CD4-positive, alpha-beta T cell (primary cell): ENCODE measurements around the gene SLC2A13. TPM values are rescaled to one million over a fixed set of nuclear protein-coding genes. Genes with fewer than 3 reads are reported as not detected.

Experiments used
- ATAC-seq: fragments of 200-7000 bp; cut with Tn5 transposase; one replicate; pipeline ENCODE4 v1.10.0; 2022; ENCODE audit warnings: mild to moderate bottlenecking; ENCODE audit not compliant: poor library complexity
- CTCF ChIA-PET: fragments of 350-600 bp; sonication (Branson Sonifier 250); formaldehyde crosslinking; loops from one replicate; lab custom pipeline; 2021; ENCODE audit warnings: antibody characterized with exemption, inconsistent platforms; lab: Charles Lee
- POLR2A ChIA-PET: fragments of 350-600 bp; sonication (Branson Sonifier 250); formaldehyde crosslinking; loops from one replicate; lab custom pipeline; 2021; ENCODE audit warnings: antibody characterized with exemption, inconsistent platforms; lab: Charles Lee
- DNase-seq, 14 experiments: peaks; one replicate each; pipeline ENCODE4 v3.0.0-alpha.2; 2013 to 2020; ENCODE audit warnings: mixed read lengths in 2 of 14
- H3K27ac ChIP-seq, 2 donors: one replicate each; pipeline versions ENCODE4 v1.5.1 to v1.7.0; 2013; ENCODE audit warnings: low read length in 2 of 2, low read depth in 1 of 2, mild to moderate bottlenecking in 1 of 2
- H3K27me3 ChIP-seq, 2 experiments: 1 replicate in 1 of 2; 2 replicates in 1 of 2; pipeline versions ENCODE4 v1.6.1 to v1.7.0; 2013; ENCODE audit warnings: low read length in 2 of 2, control low read depth in 1 of 2, mild to moderate bottlenecking in 1 of 2, moderate library complexity in 1 of 2; ENCODE audit not compliant: insufficient read depth in 2 of 2, control insufficient read depth in 1 of 2
- H3K36me3 ChIP-seq: one replicate; pipeline ENCODE4 v1.6.1; 2013; ENCODE audit warnings: low read length, control low read depth; ENCODE audit not compliant: insufficient read depth
- H3K4me1 ChIP-seq: one replicate; pipeline ENCODE4 v1.6.1; 2013; ENCODE audit warnings: low read length, control low read depth; ENCODE audit not compliant: insufficient read depth
- H3K4me3 ChIP-seq: one replicate; pipeline ENCODE4 v1.5.1; 2013; ENCODE audit warnings: mild to moderate bottlenecking, low read length, moderate library complexity
- H3K9me3 ChIP-seq, 2 experiments: 1 replicate in 1 of 2; 2 replicates in 1 of 2; pipeline versions ENCODE4 v1.6.1 to v1.7.0; 2013; ENCODE audit warnings: low read length in 2 of 2, mild to moderate bottlenecking in 2 of 2, control low read depth in 1 of 2, moderate library complexity in 1 of 2; ENCODE audit not compliant: control insufficient read depth in 1 of 2, insufficient read depth in 1 of 2
- H3K27ac Mint-ChIP-seq: one replicate; pipeline ENCODE4 v1.8.0; 2020; ENCODE audit warnings: mixed read lengths
- H3K27me3 Mint-ChIP-seq: one replicate; pipeline ENCODE4 v1.8.0; 2021; ENCODE audit warnings: mixed read lengths
- H3K36me3 Mint-ChIP-seq: one replicate; pipeline ENCODE4 v1.8.0; 2021; ENCODE audit warnings: low read depth, mixed read lengths
- H3K4me1 Mint-ChIP-seq: one replicate; pipeline ENCODE4 v1.8.0; 2021; ENCODE audit warnings: low read depth, mixed read lengths
- H3K4me3 Mint-ChIP-seq: one replicate; pipeline ENCODE4 v1.8.0; 2020; ENCODE audit warnings: mild to moderate bottlenecking, mixed read lengths
- H3K9me3 Mint-ChIP-seq: one replicate; pipeline ENCODE4 v1.8.0; 2020; ENCODE audit warnings: mixed read lengths
- intact Hi-C, 2 experiments: fragments of 100-400 bp; cut with DNase I in 1 of 2; cut with micrococcal nuclease in 1 of 2; formaldehyde crosslinking; loops; one replicate each; pipeline versions ENCODE4 v1.15.1 to v1.9.0; 2023 to 2025; cut with DNase I, micrococcal nuclease
- total RNA-seq, 174 experiments: library from RNA in 2 of 174; stranded (reverse) in 2 of 174; gene quantifications; one replicate each; pipeline ENCODE4 v1.2.3 and lab custom pipeline; 2021 to 2026
- TF ChIP-seq, protein P1 (sequence below): fragments of 200-600 bp; IDR thresholded peaks from one replicate; pipeline ENCODE4 v1.8.0; 2022; ENCODE audit warnings: antibody characterized with exemption, mild to moderate bottlenecking

Gene SLC2A13
- total RNA-seq, 2 experiments from 2014 or later = 1.6 to 1.7 TPM

DNA sequence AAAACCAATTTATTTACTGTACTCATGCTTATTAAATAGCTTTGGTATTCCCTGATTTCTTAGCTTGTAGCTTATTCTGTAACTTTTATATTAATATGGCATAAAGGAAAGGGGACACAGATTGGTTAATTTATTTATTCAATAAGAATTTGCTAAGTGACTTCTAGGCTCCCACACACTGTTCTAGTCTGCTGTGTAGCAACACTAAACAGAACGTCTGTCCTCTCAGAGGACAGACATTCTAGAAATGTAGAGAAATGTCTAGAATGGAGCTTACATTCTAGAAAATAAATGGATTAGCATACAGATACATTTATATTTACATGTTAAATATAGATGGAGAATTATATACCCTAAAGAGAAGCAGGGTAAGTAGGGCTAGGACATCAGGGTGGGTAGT lies 301.4 kb downstream of the SLC2A13 start:
- POLR2A ChIA-PET = no interaction called here
- no peaks in the 10 kb centered on the region for H3K36me3 Mint-ChIP-seq
- no peaks in the 10 kb centered on the region for H3K9me3 Mint-ChIP-seq
- H3K36me3 ChIP-seq = no peaks in the 10 kb centered on the region
- H3K27me3 Mint-ChIP-seq = no peaks in the 10 kb centered on the region
- no peak overlapping the region for H3K27ac Mint-ChIP-seq
- ATAC-seq (no peak), DNase-seq (no peak)
- no peaks in the 10 kb centered on the region for H3K9me3 ChIP-seq
- no peaks in the 10 kb centered on the region for H3K4me1 ChIP-seq
- no peak overlapping the region for H3K4me3 Mint-ChIP-seq
- no peak overlapping the region for H3K4me3 ChIP-seq
- no peak overlapping the region for H3K27ac ChIP-seq
- intact Hi-C loops = no loop called here
- H3K4me1 Mint-ChIP-seq = no peaks in the 10 kb centered on the region
- TF ChIP-seq, protein P1, sequence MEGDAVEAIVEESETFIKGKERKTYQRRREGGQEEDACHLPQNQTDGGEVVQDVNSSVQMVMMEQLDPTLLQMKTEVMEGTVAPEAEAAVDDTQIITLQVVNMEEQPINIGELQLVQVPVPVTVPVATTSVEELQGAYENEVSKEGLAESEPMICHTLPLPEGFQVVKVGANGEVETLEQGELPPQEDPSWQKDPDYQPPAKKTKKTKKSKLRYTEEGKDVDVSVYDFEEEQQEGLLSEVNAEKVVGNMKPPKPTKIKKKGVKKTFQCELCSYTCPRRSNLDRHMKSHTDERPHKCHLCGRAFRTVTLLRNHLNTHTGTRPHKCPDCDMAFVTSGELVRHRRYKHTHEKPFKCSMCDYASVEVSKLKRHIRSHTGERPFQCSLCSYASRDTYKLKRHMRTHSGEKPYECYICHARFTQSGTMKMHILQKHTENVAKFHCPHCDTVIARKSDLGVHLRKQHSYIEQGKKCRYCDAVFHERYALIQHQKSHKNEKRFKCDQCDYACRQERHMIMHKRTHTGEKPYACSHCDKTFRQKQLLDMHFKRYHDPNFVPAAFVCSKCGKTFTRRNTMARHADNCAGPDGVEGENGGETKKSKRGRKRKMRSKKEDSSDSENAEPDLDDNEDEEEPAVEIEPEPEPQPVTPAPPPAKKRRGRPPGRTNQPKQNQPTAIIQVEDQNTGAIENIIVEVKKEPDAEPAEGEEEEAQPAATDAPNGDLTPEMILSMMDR = no peak
- CTCF ChIA-PET = no interaction called here
- H3K27me3 ChIP-seq = no peaks in the 10 kb centered on the region

DNA sequence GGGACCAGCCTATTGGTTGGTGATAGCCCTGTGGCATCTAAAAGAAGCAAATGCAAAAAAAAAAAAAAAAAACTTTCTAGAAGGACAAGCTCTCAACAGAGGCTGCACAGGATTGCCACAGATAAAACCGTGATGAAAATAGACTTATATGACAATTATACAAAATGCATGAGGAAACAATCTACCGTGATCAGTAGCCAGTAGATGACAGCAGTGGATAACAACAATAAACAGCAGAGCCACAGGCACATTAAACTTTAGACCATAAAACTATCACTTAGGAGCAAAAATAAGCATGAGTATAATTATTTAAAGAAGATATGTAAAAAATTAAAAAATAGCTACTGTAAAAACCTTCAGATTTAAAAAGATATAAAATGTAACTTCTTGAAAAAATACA lies 302.7 kb downstream of the SLC2A13 start:
- CTCF ChIA-PET = no interaction called here
- ATAC-seq (no peak), DNase-seq (no peak)
- Mint-ChIP-seq H3K27ac (no peak overlapping the region), H3K27me3 (no peaks in the 10 kb centered on the region), H3K4me1 (no peaks in the 10 kb centered on the region), H3K36me3 (no peaks in the 10 kb centered on the region), H3K9me3 (no peaks in the 10 kb centered on the region), H3K4me3 (no peak overlapping the region)
- H3K27ac ChIP-seq = no peak overlapping the region
- POLR2A ChIA-PET = no interaction called here
- no peaks in the 10 kb centered on the region for H3K36me3 ChIP-seq
- H3K4me3 ChIP-seq = no peak overlapping the region
- H3K9me3 ChIP-seq = no peaks in the 10 kb centered on the region
- TF ChIP-seq, protein P1 = no peak
- no peaks in the 10 kb centered on the region for H3K27me3 ChIP-seq
- H3K4me1 ChIP-seq = no peaks in the 10 kb centered on the region
- intact Hi-C loops = no loop called here

DNA sequence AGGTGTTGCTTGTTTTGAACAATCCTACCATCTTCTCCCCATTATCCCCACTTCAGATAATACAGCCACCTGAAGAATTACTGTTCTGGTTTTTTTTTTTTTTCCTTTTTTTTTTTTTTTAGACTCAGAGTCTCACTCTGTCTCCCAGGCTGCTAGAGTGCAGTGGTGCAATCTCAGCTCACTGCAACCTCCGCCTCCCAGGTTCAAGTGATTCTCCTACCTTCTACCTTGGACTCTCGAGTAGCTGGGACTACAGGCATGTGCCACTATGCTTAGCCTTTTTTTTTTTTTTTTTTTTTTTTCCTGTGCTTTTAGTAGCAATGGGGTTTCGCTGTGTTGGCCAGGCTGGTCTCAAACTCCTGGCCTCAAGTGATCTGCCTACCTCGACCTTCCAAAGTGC lies 306.9 kb downstream of the SLC2A13 start:
- no peak overlapping the region for H3K27ac Mint-ChIP-seq
- H3K27me3 Mint-ChIP-seq = no peaks in the 10 kb centered on the region
- Histone ChIP-seq H3K9me3 (no peaks in the 10 kb centered on the region), H3K36me3 (no peaks in the 10 kb centered on the region), H3K4me3 (no peak overlapping the region), H3K4me1 (no peaks in the 10 kb centered on the region), H3K27me3 (no peaks in the 10 kb centered on the region), H3K27ac (no peak overlapping the region)
- POLR2A ChIA-PET = no interaction called here
- intact Hi-C loops = no loop called here
- DNase-seq = no peak
- no peaks in the 10 kb centered on the region for H3K4me1 Mint-ChIP-seq
- H3K9me3 Mint-ChIP-seq = no peaks in the 10 kb centered on the region
- ATAC-seq = no peak
- H3K4me3 Mint-ChIP-seq = no peak overlapping the region
- CTCF ChIA-PET = no interaction called here
- TF ChIP-seq, protein P1 = no peak
- no peaks in the 10 kb centered on the region for H3K36me3 Mint-ChIP-seq
